Thyroid gland (tissue), 4 donors: ENCODE measurements around the gene NKX2-3. TPM values are rescaled to one million over a fixed set of nuclear protein-coding genes. Genes with fewer than 3 reads are reported as not detected.

ENCODE experiments used
- DNase-seq, 2 donors: peaks; one replicate each; pipeline ENCODE4 v3.0.0-alpha.2; 2019
- H3K27ac ChIP-seq, 3 donors: fragments of 200-600 bp; sonication (generic); 1 replicate in 2 of 3; 2 replicates in 1 of 3; pipeline ENCODE4 v1.5.1; 2016 to 2019; ENCODE audit warnings: mild to moderate bottlenecking in 1 of 3, moderate library complexity in 1 of 3
- H3K27me3 ChIP-seq: fragments of 200-600 bp; sonication (generic); one replicate; pipeline ENCODE4 v1.5.1; 2019
- H3K36me3 ChIP-seq, 2 donors: fragments of 200-600 bp; sonication (generic); one replicate each; pipeline ENCODE4 v1.5.1; 2016 to 2019
- H3K4me1 ChIP-seq, 2 donors: fragments of 200-600 bp; sonication (generic); one replicate each; pipeline ENCODE4 v1.5.1; 2017 to 2019
- H3K4me3 ChIP-seq, 3 donors: fragments of 200-600 bp; sonication (generic); replicated peaks in 1 of 3; 1 replicate in 2 of 3; 2 replicates in 1 of 3; pipeline ENCODE4 v1.5.1; 2016; ENCODE audit warnings: mild to moderate bottlenecking in 1 of 3
- H3K9me3 ChIP-seq: fragments of 200-600 bp; sonication (generic); one replicate; pipeline ENCODE4 v1.5.1; 2017
- CTCF ChIP-seq, 6 experiments: fragments of 200-600 bp in 3 of 6; fragments of 450-650 bp in 3 of 6; sonication (generic) in 3 of 6; IDR thresholded peaks; one replicate each; pipeline ENCODE4 v1.5.1; 2016 to 2019; ENCODE audit warnings: antibody characterized with exemption in 6 of 6, mild to moderate bottlenecking in 2 of 6, inconsistent platforms in 1 of 6, moderate library complexity in 1 of 6
- POLR2A ChIP-seq, 2 donors: fragments of 450-650 bp; IDR thresholded peaks; one replicate each; pipeline ENCODE4 v1.6.1; 2017; ENCODE audit warnings: antibody characterized with exemption in 2 of 2, mild to moderate bottlenecking in 2 of 2, moderate library complexity in 1 of 2
- WGBS, 2 donors: methylation state at CpG; one replicate each; pipeline ENCODE4 v1.1.5; 2017; 5-methylcytosine and 5-hydroxymethylcytosine counted together
- intact Hi-C: fragments of 100-400 bp; cut with DNase I; formaldehyde crosslinking; loops from one replicate; pipeline ENCODE4 v1.15.1; 2023
- total RNA-seq, 4 donors: library from RNA; depleted of rRNA; stranded (reverse); fragments of >200 nt; gene quantifications; one replicate each; pipeline ENCODE4 v1.2.3, GENCODE V29; 2016

NKX2-3 gene
- total RNA-seq, 4 donors from 2014 or later = 3.3 TPM; not detected in 3

DNA sequence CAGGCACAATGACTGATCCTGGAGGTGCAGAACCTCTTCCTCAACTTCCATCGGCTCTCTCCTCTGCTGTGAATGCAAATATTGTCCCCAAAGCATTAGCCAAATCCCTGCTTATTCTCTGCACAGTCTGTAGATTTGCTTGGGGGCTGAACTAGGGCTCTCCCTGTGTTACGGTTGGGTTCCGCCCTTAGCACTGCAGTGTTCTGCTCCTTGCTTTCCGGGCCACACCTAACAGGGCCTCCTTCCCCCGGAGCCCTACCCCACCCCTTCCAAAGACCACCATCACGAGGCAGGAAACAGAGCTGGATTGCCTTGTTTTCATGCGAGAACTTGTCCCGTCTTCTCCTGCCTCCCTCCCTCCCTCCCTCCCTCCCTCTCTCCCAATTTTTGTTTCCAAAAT lies 50.9 kb downstream of the NKX2-3 start:
- WGBS, 2 donors = 57 to 67% methylated on average over 8 of the region's 8 CpGs
- H3K4me3 ChIP-seq = no peak overlapping the region
- H3K27ac ChIP-seq = no peak overlapping the region
- intact Hi-C loops = no loop called here
- DNase-seq = no peak
- no peaks in the 10 kb centered on the region for H3K27me3 ChIP-seq
- no peaks in the 10 kb centered on the region for H3K9me3 ChIP-seq
- H3K4me1 ChIP-seq = no peaks in the 10 kb centered on the region
- no peaks in the 10 kb centered on the region for H3K36me3 ChIP-seq
- TF ChIP-seq CTCF (IDR thresholded peaks at IDR 0.05) (no peak), POLR2A (IDR thresholded peaks at IDR 0.05) (no peak)

Other genes starting within 250 kb of the NKX2-3 start
- under 1 TPM; 0.27 to 0.67 (median 0.50) TPM for gene CNNM1, start 203.6 kb upstream of the NKX2-3 start, total RNA-seq
- gene GOT1, start 102.3 kb upstream of the NKX2-3 start, total RNA-seq = 10 to 100 TPM; 19.3 to 57.3 (median 36.7) TPM
- gene SLC25A28, start 87.5 kb downstream of the NKX2-3 start, total RNA-seq = 10 to 100 TPM; 10.1 to 28.2 (median 19.2) TPM
- gene ENTPD7, start 126.6 kb downstream of the NKX2-3 start, total RNA-seq = 10 to 100 TPM in 2 of 4 donors, 1 to 10 TPM in 2; 7.8 to 13.7 (median 10.2) TPM
- 10 to 100 TPM; 30.3 to 63.9 (median 41.0) TPM for gene COX15, start 199.2 kb downstream of the NKX2-3 start, total RNA-seq
- gene CUTC, start 199.3 kb downstream of the NKX2-3 start, total RNA-seq = 10 to 100 TPM; 18.6 to 25.7 (median 20.7) TPM
- gene ABCC2, start 249.7 kb downstream of the NKX2-3 start, total RNA-seq = 1 to 10 TPM in 3 of 4 donors, under 1 TPM in 1; 0.67 to 5.1 (median 1.1) TPM